H9 (cell line): ENCODE measurements around the gene TEF. TPM values are rescaled to one million over a fixed set of nuclear protein-coding genes. Genes with fewer than 3 reads are reported as not detected.
A peak's percentile ranks its signal among the peaks of the same experiment; 100 is the strongest.

Experiments
- DNase-seq: peaks from one replicate; pipeline ENCODE4 v3.0.0-alpha.2; 2017
- H2AFZ ChIP-seq: one replicate; pipeline ENCODE4 v1.6.1; 2013; ENCODE audit warnings: mild to moderate bottlenecking, low read length, control low read depth, moderate library complexity
- H2AK5ac ChIP-seq: 2 replicates; pipeline ENCODE4 v1.6.1; 2013; ENCODE audit warnings: low read length, control low read depth, mixed read lengths; ENCODE audit not compliant: insufficient read length
- H2BK120ac ChIP-seq: one replicate; pipeline ENCODE4 v1.6.1; 2013; ENCODE audit warnings: low read depth, mild to moderate bottlenecking, low read length, control low read depth, inconsistent platforms; ENCODE audit not compliant: poor library complexity, severe bottlenecking
- H2BK12ac ChIP-seq: 2 replicates; pipeline ENCODE4 v1.6.1; 2013; ENCODE audit warnings: low read length, control low read depth, mixed read lengths, low read depth; ENCODE audit not compliant: insufficient read length
- H2BK15ac ChIP-seq: 2 replicates; pipeline ENCODE4 v1.6.1; 2013; ENCODE audit warnings: low read depth, low read length, control low read depth
- H2BK20ac ChIP-seq: one replicate; pipeline ENCODE4 v1.6.1; 2013; ENCODE audit warnings: low read depth, mild to moderate bottlenecking, low read length, control low read depth, inconsistent platforms; ENCODE audit not compliant: poor library complexity, severe bottlenecking
- H2BK5ac ChIP-seq: 2 replicates; pipeline ENCODE4 v1.6.1; 2013; ENCODE audit warnings: low read length, control low read depth, mixed read lengths; ENCODE audit not compliant: insufficient read length
- H3K14ac ChIP-seq: 2 replicates; pipeline ENCODE4 v1.6.1; 2013; ENCODE audit warnings: low read length, control low read depth; ENCODE audit not compliant: insufficient read depth
- H3K18ac ChIP-seq: 2 replicates; pipeline ENCODE4 v1.6.1; 2013; ENCODE audit warnings: low read depth, mild to moderate bottlenecking, mixed read lengths, low read length, control low read depth; ENCODE audit not compliant: insufficient read length
- H3K23ac ChIP-seq: 2 replicates; pipeline ENCODE4 v1.6.1; 2013; ENCODE audit warnings: low read length, control low read depth, mixed read lengths, low read depth; ENCODE audit not compliant: insufficient read length
- H3K23me2 ChIP-seq: 2 replicates; pipeline ENCODE4 v1.6.1; 2013; ENCODE audit warnings: low read depth, mild to moderate bottlenecking, mixed read lengths, low read length, control low read depth; ENCODE audit not compliant: insufficient read length, poor library complexity, severe bottlenecking
- H3K27ac ChIP-seq: 2 replicates; pipeline ENCODE4 v1.5.1; 2013; ENCODE audit warnings: low read length, control low read depth, mixed read lengths, low read depth; ENCODE audit not compliant: insufficient read length
- H3K27me3 ChIP-seq: 2 replicates; pipeline ENCODE4 v1.6.1; 2013; ENCODE audit warnings: low read length, control low read depth, inconsistent platforms; ENCODE audit not compliant: insufficient read depth
- H3K4ac ChIP-seq: 2 replicates; pipeline ENCODE4 v1.6.1; 2013; ENCODE audit warnings: low read depth, mild to moderate bottlenecking, control low read depth, inconsistent platforms, low read length, moderate library complexity
- H3K4me1 ChIP-seq: 2 replicates; pipeline ENCODE4 v1.6.1; 2013; ENCODE audit warnings: low read length, control low read depth, inconsistent platforms; ENCODE audit not compliant: insufficient read depth
- H3K4me2 ChIP-seq: 2 replicates; pipeline ENCODE4 v1.6.1; 2013; ENCODE audit warnings: low read length, control low read depth, mixed read lengths; ENCODE audit not compliant: insufficient read length, insufficient read depth
- H3K56ac ChIP-seq: 2 replicates; pipeline ENCODE4 v1.6.1; 2013; ENCODE audit warnings: low read depth, mild to moderate bottlenecking, mixed read lengths, low read length, control low read depth; ENCODE audit not compliant: insufficient read length
- H3K79me1 ChIP-seq: 2 replicates; pipeline ENCODE4 v1.6.1; 2013; ENCODE audit warnings: low read depth, mild to moderate bottlenecking, moderate library complexity, low read length, control low read depth, inconsistent platforms; ENCODE audit not compliant: insufficient read depth, poor library complexity, severe bottlenecking
- H3K79me2 ChIP-seq: 2 replicates; pipeline ENCODE4 v1.6.1; 2013; ENCODE audit warnings: low read length, control low read depth, inconsistent platforms; ENCODE audit not compliant: insufficient read depth
- H3K9ac ChIP-seq: 2 replicates; pipeline ENCODE4 v1.6.1; 2013; ENCODE audit warnings: low read length, control low read depth, mixed read lengths; ENCODE audit not compliant: insufficient read length; ENCODE audit errors: extremely low read depth
- H3K9me3 ChIP-seq: one replicate; pipeline ENCODE4 v1.6.1; 2013; ENCODE audit warnings: low read depth, low read length, inconsistent platforms; ENCODE audit not compliant: control insufficient read depth
- H3T11ph ChIP-seq: one replicate; pipeline ENCODE4 v1.6.1; 2013; ENCODE audit warnings: mild to moderate bottlenecking, low read length, control low read depth, inconsistent platforms
- H4K20me1 ChIP-seq: one replicate; pipeline ENCODE4 v1.6.1; 2013; ENCODE audit not compliant: control insufficient read depth, insufficient read length, insufficient read depth
- H4K5ac ChIP-seq: 2 replicates; pipeline ENCODE4 v1.6.1; 2013; ENCODE audit warnings: low read depth, mild to moderate bottlenecking, mixed read lengths, low read length, control low read depth; ENCODE audit not compliant: insufficient read length
- H4K8ac ChIP-seq: replicated peaks from 2 replicates; pipeline ENCODE4 v1.6.1; 2013; ENCODE audit warnings: low read length, control low read depth, mixed read lengths, low read depth; ENCODE audit not compliant: insufficient read length
- H4K91ac ChIP-seq: 2 replicates; pipeline ENCODE4 v1.6.1; 2013; ENCODE audit warnings: low read depth, mild to moderate bottlenecking, moderate library complexity, mixed read lengths, low read length, control low read depth; ENCODE audit not compliant: insufficient read length
- H3K27ac Mint-ChIP-seq, 3 experiments: 2 replicates in 2 of 3; 3 replicates in 1 of 3; pipeline ENCODE4 v1.8.0; 2020 to 2021; ENCODE audit warnings: mixed read lengths in 3 of 3, mild to moderate bottlenecking in 1 of 3, moderate library complexity in 1 of 3
- H3K27me3 Mint-ChIP-seq: 2 replicates; pipeline ENCODE4 v1.8.0; 2021; ENCODE audit warnings: low read depth, mild to moderate bottlenecking, moderate library complexity, mixed read lengths
- H3K36me3 Mint-ChIP-seq, 3 experiments: 2 replicates in 2 of 3; 3 replicates in 1 of 3; pipeline ENCODE4 v1.8.0; 2020 to 2021; ENCODE audit warnings: low read depth in 3 of 3, mixed read lengths in 3 of 3; ENCODE audit not compliant: insufficient read depth in 1 of 3
- H3K4me1 Mint-ChIP-seq, 2 experiments: 2 replicates each; pipeline ENCODE4 v1.8.0; 2020; ENCODE audit warnings: mixed read lengths in 2 of 2
- H3K4me3 Mint-ChIP-seq, 2 experiments: 2 replicates in 1 of 2; 3 replicates in 1 of 2; pipeline ENCODE4 v1.8.0; 2020 to 2021; ENCODE audit warnings: mild to moderate bottlenecking in 2 of 2, mixed read lengths in 2 of 2, moderate library complexity in 1 of 2
- H3K9me3 Mint-ChIP-seq, 2 experiments: 2 replicates in 1 of 2; 3 replicates in 1 of 2; pipeline ENCODE4 v1.8.0; 2020; ENCODE audit warnings: mild to moderate bottlenecking in 2 of 2, mixed read lengths in 2 of 2, moderate library complexity in 1 of 2
- CTCF ChIP-seq: fragments of 200-600 bp; sonication (generic); conservative IDR thresholded peaks from 3 replicates; pipeline ENCODE4 v1.8.0; 2021; ENCODE audit warnings: antibody characterized with exemption, mild to moderate bottlenecking
- WGBS: extraction: QIAGEN DNeasy Blood & Tissue Kit; methylation state at CpG from one replicate; pipeline ENCODE4 v1.1.7; 2013; ENCODE audit warnings: missing lambda C conversion rate, low lambda C conversion rate, mixed read lengths; ENCODE audit not compliant: insufficient read length; ENCODE audit errors: extremely low coverage; 5-methylcytosine and 5-hydroxymethylcytosine counted together
- total RNA-seq: library from RNA; stranded (reverse); gene quantifications from 2 replicates; pipeline ENCODE4 v1.2.1, GENCODE V29; 2021

Gene TEF
- total RNA-seq, 1 experiment from 2014 or later: 17.9 TPM

GRCh38 chr22:41446057-41446501 lies 64.3 kb downstream of the TEF start:
- Histone ChIP-seq H3K23ac (no peak overlapping the region), H2BK15ac (no peak overlapping the region), H3K4me1 (no peaks in the 10 kb centered on the region; the same call in 1 of the 2 replicates), H3K79me1 (peaks cover 4% of the 10 kb centered on the region), H3K79me2 (peaks cover 24% of the 10 kb centered on the region; the same call in 1 of the 2 replicates), H4K91ac (no peak overlapping the region), H3T11ph (no peak overlapping the region), H2BK5ac (no peak overlapping the region), H3K27me3 (no peaks in the 10 kb centered on the region), H3K14ac (peak overlapping the region; percentile 33), H3K27ac (no peak overlapping the region), H2BK20ac (no peak overlapping the region), H3K23me2 (peaks cover 23% of the 10 kb centered on the region), H2AFZ (no peak overlapping the region), H4K20me1 (no peaks in the 10 kb centered on the region), H3K18ac (no peak overlapping the region), H2BK12ac (no peak overlapping the region), H4K8ac (no peak overlapping the region), H2BK120ac (no peak overlapping the region), H3K4ac (no peak overlapping the region), H4K5ac (no peak overlapping the region), H3K56ac (no peak overlapping the region), H3K4me2 (peak overlapping the region; percentile 82), H2AK5ac (no peak overlapping the region), H3K9ac (peak overlapping the region; percentile 57), H3K9me3 (no peaks in the 10 kb centered on the region)
- Mint-ChIP-seq H3K9me3 (no peaks in the 10 kb centered on the region), H3K27me3 (peaks cover 2% of the 10 kb centered on the region; the same call in 1 of the 2 replicates), H3K4me1 (peaks cover 14 to 25% of the 10 kb centered on the region in 2 experiments), H3K27ac (peak overlapping the region; percentile 99 to 100 (median 99)), H3K4me3 (peak overlapping the region; percentile 96), H3K36me3 (peaks cover 20 to 43% (median 43%) of the 10 kb centered on the region in 3 experiments)
- TF ChIP-seq CTCF: no peak
- no peak for DNase-seq
- WGBS: no CpG with 5 or more reads among the region's 34 CpGs
